ACC112 (cell line): ENCODE measurements around the gene TTC12.

Source experiments
- H2AFZ ChIP-seq: fragments of 200-600 bp; sonication (generic); one replicate; pipeline ENCODE4 v1.6.0; 2017; ENCODE audit warnings: antibody characterized with exemption, low read length; ENCODE audit not compliant: unreplicated experiment
- H3K27ac ChIP-seq: fragments of 200-600 bp; sonication (generic); 2 replicates; pipeline ENCODE4 v1.5.1; 2014; ENCODE audit warnings: low read depth, mild to moderate bottlenecking, antibody characterized with exemption, low read length, moderate library complexity
- H3K27me3 ChIP-seq: fragments of 200-600 bp; sonication (generic); 2 replicates; pipeline ENCODE4 v1.6.1; 2014; ENCODE audit warnings: mild to moderate bottlenecking, antibody characterized with exemption, low read length, moderate library complexity, mixed read lengths; ENCODE audit not compliant: insufficient read depth
- H3K36me3 ChIP-seq: fragments of 200-600 bp; sonication (generic); 2 replicates; pipeline ENCODE4 v1.6.1; 2016; ENCODE audit warnings: mild to moderate bottlenecking, antibody characterized with exemption, low read length, moderate library complexity, mixed read lengths; ENCODE audit not compliant: insufficient read depth
- H3K4me1 ChIP-seq: fragments of 200-600 bp; sonication (generic); one replicate; pipeline ENCODE4 v1.6.1; 2016; ENCODE audit warnings: low read length, mixed read lengths; ENCODE audit not compliant: insufficient read depth, unreplicated experiment, control insufficient read depth
- H3K4me3 ChIP-seq: fragments of 200-600 bp; sonication (generic); 2 replicates; pipeline ENCODE4 v1.5.1; 2014; ENCODE audit warnings: mild to moderate bottlenecking, low read depth, low read length
- H3K79me2 ChIP-seq: fragments of 200-600 bp; sonication (generic); one replicate; pipeline ENCODE4 v1.6.0; 2016; ENCODE audit warnings: low read length; ENCODE audit not compliant: control insufficient read depth, unreplicated experiment, insufficient read depth

Gene TTC12

GRCh38 chr11:113404859-113405430 is 90.6 kb downstream of the TTC12 start:
- H2AFZ ChIP-seq = no peak overlapping the region
- no peaks in the 10 kb centered on the region for H3K4me1 ChIP-seq
- no peak overlapping the region for H3K27ac ChIP-seq
- no peaks in the 10 kb centered on the region for H3K79me2 ChIP-seq
- peaks cover 14% of the 10 kb centered on the region for H3K27me3 ChIP-seq
- H3K4me3 ChIP-seq = no peak overlapping the region
- no peaks in the 10 kb centered on the region for H3K36me3 ChIP-seq

GRCh38 chr11:113405724-113406478 is 91.5 kb downstream of the TTC12 start:
- H3K36me3 ChIP-seq = no peaks in the 10 kb centered on the region
- H3K4me3 ChIP-seq = no peak overlapping the region
- H3K4me1 ChIP-seq = no peaks in the 10 kb centered on the region
- peaks cover 14% of the 10 kb centered on the region for H3K27me3 ChIP-seq
- no peak overlapping the region for H3K27ac ChIP-seq
- no peak overlapping the region for H2AFZ ChIP-seq
- no peaks in the 10 kb centered on the region for H3K79me2 ChIP-seq

DNA sequence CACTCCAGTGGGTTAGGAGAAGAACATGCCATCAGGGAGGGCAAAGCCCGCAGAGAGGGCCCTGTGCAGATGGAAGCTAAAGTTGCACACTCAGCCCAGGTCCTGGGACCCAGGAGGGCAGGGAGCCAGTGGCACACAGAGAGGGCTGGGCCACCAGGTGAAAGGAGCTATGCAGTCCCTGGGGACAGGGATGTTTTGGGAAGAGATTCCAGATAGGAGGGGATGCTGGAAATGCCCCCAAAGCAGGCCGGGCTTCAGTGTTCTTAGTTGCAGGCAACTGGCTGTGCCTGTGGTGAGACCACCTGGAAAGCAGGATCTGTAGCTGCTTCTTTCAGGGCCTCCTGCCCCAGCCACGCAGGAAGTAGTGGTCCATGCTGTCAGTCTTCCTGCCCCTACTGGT is 92.8 kb downstream of the TTC12 start:
- peaks cover 14% of the 10 kb centered on the region for H3K27me3 ChIP-seq
- no peak overlapping the region for H2AFZ ChIP-seq
- H3K79me2 ChIP-seq = no peaks in the 10 kb centered on the region

DNA sequence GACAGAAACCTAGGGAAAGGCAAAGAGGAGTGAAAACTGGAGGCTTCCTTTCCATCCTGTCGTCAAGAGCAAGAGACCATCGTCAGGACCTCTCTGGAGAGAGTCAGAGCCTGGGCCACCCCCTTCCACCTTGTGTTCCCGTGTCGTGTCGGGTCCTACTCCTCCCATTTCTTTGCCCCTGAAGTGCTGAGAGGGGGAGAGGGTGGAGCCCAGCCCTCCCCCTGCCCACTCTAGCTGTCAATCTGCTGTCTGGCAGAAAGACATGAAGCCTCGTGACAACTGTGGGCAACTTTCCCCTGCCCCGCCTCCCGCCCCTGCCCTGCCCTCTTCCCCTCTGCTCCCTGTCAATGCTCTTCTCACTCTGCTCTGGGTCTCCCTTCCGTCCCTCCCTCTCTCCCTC is 93.8 kb downstream of the TTC12 start:
- H3K27ac ChIP-seq = no peak overlapping the region
- no peaks in the 10 kb centered on the region for H3K79me2 ChIP-seq
- H2AFZ ChIP-seq = no peak overlapping the region
- no peaks in the 10 kb centered on the region for H3K36me3 ChIP-seq
- H3K27me3 ChIP-seq = peaks cover 11% of the 10 kb centered on the region; the same call in 1 of the 2 replicates
- no peak overlapping the region for H3K4me3 ChIP-seq
- no peaks in the 10 kb centered on the region for H3K4me1 ChIP-seq

More for the DNA sequence above, 92.8 kb downstream of the TTC12 start:
- Histone ChIP-seq H3K27ac (no peak overlapping the region), H3K36me3 (no peaks in the 10 kb centered on the region), H3K4me1 (no peaks in the 10 kb centered on the region), H3K4me3 (no peak overlapping the region)

- Histone ChIP-seq H3K4me1 (no peaks in the 10 kb centered on the region), H3K36me3 (no peaks in the 10 kb centered on the region), H2AFZ (no peak overlapping the region), H3K27me3 (peaks cover 9% of the 10 kb centered on the region; the same call in 1 of the 2 replicates), H3K27ac (no peak overlapping the region), H3K4me3 (no peak overlapping the region), H3K79me2 (no peaks in the 10 kb centered on the region)
Observed at GRCh38 chr11:113408887-113409286, 94.5 kb downstream of the TTC12 start.

GRCh38 chr11:113409526-113409925 is 95.1 kb downstream of the TTC12 start:
- no peaks in the 10 kb centered on the region for H3K79me2 ChIP-seq
- no peak overlapping the region for H3K4me3 ChIP-seq
- no peak overlapping the region for H3K27ac ChIP-seq
- H2AFZ ChIP-seq = no peak overlapping the region
- no peaks in the 10 kb centered on the region for H3K4me1 ChIP-seq
- H3K27me3 ChIP-seq = 0 out of 2 replicates have a peak, but pooled peaks cover 9% of the 10 kb centered on the region
- H3K36me3 ChIP-seq = no peaks in the 10 kb centered on the region

DNA sequence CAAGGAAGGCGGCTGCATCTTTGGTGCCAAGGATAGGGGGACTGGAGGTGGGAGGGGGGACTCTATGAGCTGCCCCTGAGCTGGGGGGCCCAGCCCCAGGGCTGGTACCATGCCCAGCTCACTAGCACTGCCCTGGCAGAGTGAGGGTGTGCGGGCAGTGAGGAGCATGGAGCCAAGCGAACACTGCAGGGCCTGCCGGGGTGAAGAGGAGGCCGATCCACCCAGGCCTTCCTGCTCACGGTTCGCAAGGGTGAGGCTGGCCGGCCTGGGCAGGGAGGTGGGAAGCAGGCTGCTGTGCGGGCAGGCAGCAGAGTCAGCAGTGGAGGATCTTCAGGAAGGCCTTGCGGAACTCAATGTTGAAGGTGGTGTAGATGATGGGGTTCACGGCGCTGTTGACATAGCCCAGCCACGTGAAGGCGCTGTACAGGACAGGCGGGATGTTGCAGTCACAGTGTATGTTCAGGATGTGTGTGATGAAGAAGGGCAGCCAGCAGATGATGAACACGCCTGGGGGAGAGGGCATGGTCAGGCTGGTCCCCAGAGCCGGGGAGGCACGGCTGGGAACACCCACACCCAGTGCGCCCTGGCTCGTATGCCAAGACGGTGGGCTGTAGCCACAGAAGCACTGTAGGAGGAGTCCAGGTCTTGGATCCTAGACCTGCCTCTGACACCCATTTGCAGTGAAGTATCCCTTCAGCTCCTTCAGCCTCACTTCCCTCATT is 96.2 kb downstream of the TTC12 start:
- Histone ChIP-seq H3K27ac (no peak overlapping the region), H3K36me3 (no peaks in the 10 kb centered on the region), H3K4me3 (no peak overlapping the region), H2AFZ (no peak overlapping the region), H3K4me1 (no peaks in the 10 kb centered on the region), H3K79me2 (no peaks in the 10 kb centered on the region), H3K27me3 (0 out of 2 replicates have a peak, but pooled peaks cover 9% of the 10 kb centered on the region)

GRCh38 chr11:113411536-113411935 is 97.2 kb downstream of the TTC12 start:
- Histone ChIP-seq H3K4me3 (no peak overlapping the region), H3K36me3 (no peaks in the 10 kb centered on the region), H3K27ac (no peak overlapping the region), H3K79me2 (no peaks in the 10 kb centered on the region), H3K27me3 (0 out of 2 replicates have a peak, but pooled peaks cover 9% of the 10 kb centered on the region), H2AFZ (no peak overlapping the region), H3K4me1 (no peaks in the 10 kb centered on the region)

DNA sequence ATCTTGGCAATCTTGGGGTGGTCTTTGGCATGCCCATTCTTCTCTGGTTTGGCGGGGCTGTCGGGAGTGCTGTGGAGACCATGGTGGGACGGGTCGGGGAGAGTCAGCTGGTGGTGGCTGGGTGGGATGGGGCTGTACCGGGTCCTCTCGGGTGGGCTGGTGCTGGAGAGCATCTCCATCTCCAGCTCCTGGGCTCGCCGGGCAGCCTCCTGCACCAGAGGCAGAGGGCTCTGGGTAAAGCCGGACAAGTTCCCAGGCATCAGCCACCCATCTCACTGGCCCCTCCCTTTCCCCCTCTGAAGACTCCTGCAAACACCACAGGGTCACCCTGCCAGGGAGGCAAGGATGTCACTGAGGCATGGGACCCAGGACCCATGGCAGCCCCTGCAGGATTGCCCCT is 98.3 kb downstream of the TTC12 start:
- Histone ChIP-seq H3K4me1 (no peaks in the 10 kb centered on the region), H3K27ac (no peak overlapping the region), H3K36me3 (no peaks in the 10 kb centered on the region), H3K4me3 (no peak overlapping the region), H2AFZ (no peak overlapping the region), H3K79me2 (no peaks in the 10 kb centered on the region), H3K27me3 (0 out of 2 replicates have a peak, but pooled peaks cover 3% of the 10 kb centered on the region)

- Histone ChIP-seq H3K27ac (no peak overlapping the region), H3K79me2 (no peaks in the 10 kb centered on the region), H2AFZ (no peak overlapping the region), H3K36me3 (no peaks in the 10 kb centered on the region), H3K27me3 (no peaks in the 10 kb centered on the region), H3K4me1 (no peaks in the 10 kb centered on the region), H3K4me3 (no peak overlapping the region)
Observed at GRCh38 chr11:113415343-113415742, 101.0 kb downstream of the TTC12 start.
